Eye (tissue), 1 donor: ENCODE measurements around the gene PPP2R2D.

Experiments
- DNase-seq: peaks from one replicate; pipeline ENCODE4 v3.0.0-alpha.2; 2015

PPP2R2D gene

GRCh38 chr10:131954356-131954965, 53.7 kb downstream of the PPP2R2D start:
- DNase-seq = no peak

GRCh38 chr10:131955591-131956340, 55.0 kb downstream of the PPP2R2D start:
- DNase-seq = no peak

- no peak for DNase-seq
Measured at GRCh38 chr10:131959841-131960240, 59.0 kb downstream of the PPP2R2D start.

GRCh38 chr10:131960631-131961046, 59.8 kb downstream of the PPP2R2D start:
- DNase-seq = no peak

GRCh38 chr10:131961047-131961776, 60.4 kb downstream of the PPP2R2D start:
- no peak for DNase-seq

- DNase-seq = no peak
Measured at GRCh38 chr10:131961777-131962662, 61.2 kb downstream of the PPP2R2D start.

GRCh38 chr10:131963350-131963749, 62.5 kb downstream of the PPP2R2D start:
- no peak for DNase-seq

- no peak for DNase-seq
Measured at GRCh38 chr10:131963811-131964210, 63.0 kb downstream of the PPP2R2D start.

GRCh38 chr10:131964298-131964697, 63.5 kb downstream of the PPP2R2D start:
- no peak for DNase-seq

- no peak for DNase-seq
Measured at GRCh38 chr10:131968949-131969348, 68.1 kb downstream of the PPP2R2D start.

GRCh38 chr10:131970946-131971345, 70.1 kb downstream of the PPP2R2D start:
- DNase-seq = no peak

- no peak for DNase-seq
Measured at GRCh38 chr10:131971591-131971990, 70.8 kb downstream of the PPP2R2D start.

- no peak for DNase-seq
Measured at GRCh38 chr10:131972474-131973071, 71.8 kb downstream of the PPP2R2D start.

GRCh38 chr10:131973160-131973951, 72.5 kb downstream of the PPP2R2D start:
- no peak for DNase-seq

GRCh38 chr10:131974034-131974817, 73.4 kb downstream of the PPP2R2D start:
- DNase-seq = no peak

GRCh38 chr10:131975003-131975402, 74.2 kb downstream of the PPP2R2D start:
- no peak for DNase-seq

GRCh38 chr10:131975796-131976195, 75.0 kb downstream of the PPP2R2D start:
- no peak for DNase-seq

- DNase-seq = no peak
Measured at GRCh38 chr10:131977323-131978096, 76.7 kb downstream of the PPP2R2D start.

- no peak for DNase-seq
Measured at GRCh38 chr10:131978366-131978765, 77.6 kb downstream of the PPP2R2D start.

- no peak for DNase-seq
Measured at GRCh38 chr10:131978851-131979250, 78.0 kb downstream of the PPP2R2D start.
